Heart left ventricle (tissue), 13 donors: ENCODE results near the gene PARD3B.

ENCODE experiments used
- POLR2A ChIP-seq, 2 donors: fragments of 450-650 bp; IDR thresholded peaks; one replicate each; pipeline ENCODE4 v1.6.1; 2017; ENCODE audit warnings: antibody characterized with exemption in 2 of 2, mild to moderate bottlenecking in 2 of 2, moderate library complexity in 2 of 2
- TF ChIP-seq, protein P1 (sequence below), 12 donors: fragments of 200-600 bp; sonication (generic) in 4 of 12; IDR thresholded peaks; one replicate each; pipeline versions ENCODE4 v1.5.0 to v1.8.0; 2018 to 2022; ENCODE audit warnings: antibody characterized with exemption in 12 of 12, mild to moderate bottlenecking in 5 of 12
- donor health status: ischemic (EF 13 %, LVEDD 7.1; RV severe dilation, severe dysfunction).
- donor health status: DM: no; HTN: yes; CAD: no.
- donor health status: DM: no; HTN: no; CAD: no.
- donor health status: ischemic (EF 25% LVEDD 6.9; RV normal size, moderate dysfunction).
- donor health status: ischemic (EF 25% LVEDD 5.7; RV mildly dilated, moderate dysfunction).
- donor health status: ischemic (EF 35%, LVEDD 5.7; RV mildly dilated, moderate dysfunction).
- donor health status: nonischemic (EF 11% LVEDD 7.7; RV severe dilation, severe dysfunction).
- donor health status: DM: yes; HTN: yes; CAD: no.
- donor health status: PGD.
- donor health status: ischemic (EF 29% LVEDD 5.4; RV normal size, mild dysfunction).
- donor health status: nonischemic (EF 23%, LVEDD 6.1; RV moderate dilation, normal function).

DNA sequence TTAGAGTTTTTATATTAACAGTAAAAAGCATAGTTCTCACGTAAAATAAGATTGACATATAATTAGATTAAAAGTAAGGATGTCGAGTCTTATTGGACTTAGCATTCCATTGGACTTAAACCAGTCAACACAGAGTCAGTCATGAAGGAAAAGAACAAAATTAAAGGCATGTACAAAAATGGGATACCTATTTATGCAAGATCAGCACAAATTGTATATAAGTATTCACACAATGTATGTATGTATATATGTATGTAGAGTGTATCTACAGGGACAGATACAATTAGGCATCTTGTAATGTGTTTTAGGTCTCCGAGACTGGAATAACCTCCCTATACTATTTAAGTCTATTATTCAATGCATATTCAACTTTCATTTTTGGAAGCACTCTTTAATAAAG lies 419.1 kb downstream of the PARD3B start:
- TF ChIP-seq, protein P1, sequence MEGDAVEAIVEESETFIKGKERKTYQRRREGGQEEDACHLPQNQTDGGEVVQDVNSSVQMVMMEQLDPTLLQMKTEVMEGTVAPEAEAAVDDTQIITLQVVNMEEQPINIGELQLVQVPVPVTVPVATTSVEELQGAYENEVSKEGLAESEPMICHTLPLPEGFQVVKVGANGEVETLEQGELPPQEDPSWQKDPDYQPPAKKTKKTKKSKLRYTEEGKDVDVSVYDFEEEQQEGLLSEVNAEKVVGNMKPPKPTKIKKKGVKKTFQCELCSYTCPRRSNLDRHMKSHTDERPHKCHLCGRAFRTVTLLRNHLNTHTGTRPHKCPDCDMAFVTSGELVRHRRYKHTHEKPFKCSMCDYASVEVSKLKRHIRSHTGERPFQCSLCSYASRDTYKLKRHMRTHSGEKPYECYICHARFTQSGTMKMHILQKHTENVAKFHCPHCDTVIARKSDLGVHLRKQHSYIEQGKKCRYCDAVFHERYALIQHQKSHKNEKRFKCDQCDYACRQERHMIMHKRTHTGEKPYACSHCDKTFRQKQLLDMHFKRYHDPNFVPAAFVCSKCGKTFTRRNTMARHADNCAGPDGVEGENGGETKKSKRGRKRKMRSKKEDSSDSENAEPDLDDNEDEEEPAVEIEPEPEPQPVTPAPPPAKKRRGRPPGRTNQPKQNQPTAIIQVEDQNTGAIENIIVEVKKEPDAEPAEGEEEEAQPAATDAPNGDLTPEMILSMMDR (IDR thresholded peaks at IDR 0.05), result no peak
- no peak for TF ChIP-seq POLR2A (IDR thresholded peaks at IDR 0.05)
